AG08395 (cell line): ENCODE measurements around the gene SOX8.
"Not testable (repeated sequence)": the region's sequence is repeated elsewhere in the genome, so short reads cannot be mapped to it uniquely, and the experiment has no call there.

Experiments
- DNase-seq: peaks from one replicate; pipeline ENCODE4 v3.0.0; 2012; ENCODE audit warnings: mixed read lengths, low spot score

The SOX8 gene

GRCh38 chr16:955766-956165, 25.8 kb upstream of the SOX8 start:
- DNase-seq, result not testable (repeated sequence)

GRCh38 chr16:959232-960040, 22.1 kb upstream of the SOX8 start:
- DNase-seq, result no peak

GRCh38 chr16:962366-962765, 19.2 kb upstream of the SOX8 start:
- no peak for DNase-seq

- DNase-seq, result no peak
These were observed 18.4 kb upstream of the SOX8 start for GRCh38 chr16:962901-963814.

- no peak for DNase-seq
These were observed 17.7 kb upstream of the SOX8 start for GRCh38 chr16:963913-964312.

- DNase-seq, result no peak
These were observed 17.1 kb upstream of the SOX8 start for GRCh38 chr16:964356-965035.

GRCh38 chr16:965036-965395, 16.6 kb upstream of the SOX8 start:
- no peak for DNase-seq

- no peak for DNase-seq
These were observed 16.1 kb upstream of the SOX8 start for GRCh38 chr16:965487-965886.

- DNase-seq, result no peak
These were observed 15.5 kb upstream of the SOX8 start for GRCh38 chr16:966035-966434.

- DNase-seq, result no peak
These were observed 15.1 kb upstream of the SOX8 start for GRCh38 chr16:966505-966904.

- DNase-seq, result no peak
These were observed 14.5 kb upstream of the SOX8 start for GRCh38 chr16:967077-967541.

- no peak for DNase-seq
These were observed 13.8 kb upstream of the SOX8 start for GRCh38 chr16:967546-968295.

GRCh38 chr16:968620-969019, 12.9 kb upstream of the SOX8 start:
- DNase-seq, result no peak

- peak; percentile 49 for DNase-seq
These were observed 11.8 kb upstream of the SOX8 start for GRCh38 chr16:969508-970385.

- DNase-seq, result no peak
These were observed 11.2 kb upstream of the SOX8 start for GRCh38 chr16:970386-970765.

- peak; percentile 100 for DNase-seq
These were observed 10.6 kb upstream of the SOX8 start, which contains the start of gene LMF1 for GRCh38 chr16:970766-971581. Gene LMF1, minus strand, starts transcription at chr16:970984. Its CDS starts 4 bp downstream, at chr16:970980.

GRCh38 chr16:971582-971905, 10.0 kb upstream of the SOX8 start:
- no peak for DNase-seq

- no peak for DNase-seq
These were observed 9.6 kb upstream of the SOX8 start for GRCh38 chr16:971981-972315.

- no peak for DNase-seq
These were observed 9.1 kb upstream of the SOX8 start for GRCh38 chr16:972316-973002.

- DNase-seq, result no peak
These were observed 8.2 kb upstream of the SOX8 start for GRCh38 chr16:973366-973765.
